DMS53 treated with DMSO at 0.1 percent for 48 hours (cell line): ENCODE results near the gene HS3ST5.
"Not testable (repeated sequence)": the region's sequence is repeated elsewhere in the genome, so short reads cannot be mapped to it uniquely, and the experiment has no call there.

ENCODE experiments used
- DNase-seq: peaks from one replicate; lab custom pipeline; 2025; ENCODE audit not compliant: unreplicated experiment; lab: John Stamatoyannopoulos, UW

HS3ST5 gene

DNA sequence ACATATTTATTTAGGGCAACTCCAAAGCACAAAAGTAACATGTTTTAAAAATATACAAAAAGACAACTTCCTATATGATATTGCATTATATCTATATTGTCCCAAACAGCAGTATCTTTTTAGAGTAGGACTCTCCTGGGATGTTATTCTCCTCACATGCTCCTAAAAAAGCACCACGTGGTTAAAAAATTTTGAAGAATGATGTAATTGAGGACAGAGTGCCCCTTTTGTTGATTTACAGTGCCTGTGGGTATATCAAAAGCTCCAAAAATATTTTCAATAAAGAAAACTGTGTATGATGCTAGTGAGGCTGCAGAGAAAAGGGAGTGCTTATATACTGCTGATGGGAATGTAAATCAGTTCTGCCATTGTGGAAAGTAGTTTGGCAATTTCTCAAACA is 241.6 kb downstream of the HS3ST5 start:
- DNase-seq, result no peak

DNA sequence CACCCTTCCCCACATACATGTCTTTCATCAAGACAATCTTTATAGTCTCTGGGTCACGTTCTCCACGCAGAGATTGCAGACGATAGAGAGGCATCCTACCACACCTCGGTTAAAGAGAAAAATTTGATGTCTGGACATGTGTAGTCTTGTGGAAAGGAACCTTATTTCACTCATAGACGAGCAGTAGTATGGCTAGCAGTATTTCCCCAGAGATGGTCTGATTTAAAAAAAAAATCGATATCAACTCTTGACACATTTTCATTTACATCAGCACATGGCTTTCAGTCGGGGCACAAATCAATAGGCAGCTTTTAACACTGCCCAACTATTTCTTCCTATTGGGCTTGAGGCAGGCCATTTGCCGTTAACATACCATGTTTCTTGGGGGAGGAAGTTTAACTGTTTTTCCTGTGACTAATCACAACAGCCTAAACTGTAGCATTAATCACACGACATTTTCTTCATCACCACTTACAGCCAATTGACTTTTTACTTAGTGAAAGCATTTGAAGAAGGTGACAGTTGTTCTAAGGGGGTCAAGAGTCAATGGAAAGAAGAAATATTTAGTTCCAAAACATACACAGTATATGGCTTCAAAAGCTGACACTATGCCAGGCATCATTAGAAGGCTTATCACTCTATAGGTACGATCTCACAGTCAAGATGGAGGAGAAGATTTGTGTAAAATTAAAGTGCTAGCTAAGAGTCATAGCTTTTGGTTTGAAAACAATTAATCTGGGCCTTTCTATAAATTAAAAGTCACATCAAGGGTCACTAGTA is 242.4 kb downstream of the HS3ST5 start:
- no peak for DNase-seq

DNA sequence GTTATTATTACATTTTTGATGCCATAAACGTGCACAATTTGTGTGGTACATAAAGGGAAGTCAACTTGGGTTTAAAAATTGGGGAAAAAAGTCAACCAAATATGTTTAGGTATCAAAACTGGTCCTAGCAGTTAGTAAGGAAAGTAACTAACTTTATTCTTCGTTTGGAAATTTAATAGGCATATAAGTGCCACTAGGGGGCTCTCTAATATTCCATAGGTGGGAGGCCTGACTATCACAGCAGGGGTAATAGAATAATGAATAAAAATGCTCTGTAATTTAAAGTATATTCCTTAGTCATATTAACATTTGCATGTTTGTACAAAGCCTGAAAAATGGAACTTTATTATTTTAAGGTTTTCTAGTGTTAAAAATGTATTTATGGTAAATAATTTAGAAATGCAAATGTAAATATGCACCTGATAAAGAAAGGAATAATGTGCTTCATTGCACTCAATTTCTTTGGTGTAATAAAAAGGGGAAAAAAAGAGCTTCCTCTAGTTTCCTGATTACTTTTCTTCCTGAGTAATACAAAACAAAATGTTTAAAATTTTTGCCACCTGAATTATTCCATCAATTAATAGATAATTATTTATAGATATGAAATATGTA is 246.2 kb downstream of the HS3ST5 start:
- DNase-seq, result peak; percentile 32

DNA sequence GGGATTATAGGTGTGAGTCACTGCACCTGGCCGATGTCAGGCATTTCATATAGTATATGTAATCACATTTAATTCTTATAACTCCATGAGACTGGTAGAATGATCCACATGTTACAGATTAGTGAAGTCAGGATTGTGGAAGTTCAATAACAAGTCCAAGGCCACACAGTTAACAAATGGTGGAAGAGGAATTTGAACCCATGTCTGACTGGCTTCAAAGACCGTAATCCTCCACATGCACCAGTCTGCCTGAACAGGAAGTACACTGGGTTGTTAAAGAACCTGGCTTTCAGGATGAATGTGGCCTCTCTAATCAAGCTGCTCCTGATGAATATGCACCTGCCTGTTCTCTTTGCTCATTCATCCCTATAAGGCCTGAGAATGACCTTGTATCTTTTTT is 249.9 kb downstream of the HS3ST5 start:
- DNase-seq, result peak; percentile 9

DNA sequence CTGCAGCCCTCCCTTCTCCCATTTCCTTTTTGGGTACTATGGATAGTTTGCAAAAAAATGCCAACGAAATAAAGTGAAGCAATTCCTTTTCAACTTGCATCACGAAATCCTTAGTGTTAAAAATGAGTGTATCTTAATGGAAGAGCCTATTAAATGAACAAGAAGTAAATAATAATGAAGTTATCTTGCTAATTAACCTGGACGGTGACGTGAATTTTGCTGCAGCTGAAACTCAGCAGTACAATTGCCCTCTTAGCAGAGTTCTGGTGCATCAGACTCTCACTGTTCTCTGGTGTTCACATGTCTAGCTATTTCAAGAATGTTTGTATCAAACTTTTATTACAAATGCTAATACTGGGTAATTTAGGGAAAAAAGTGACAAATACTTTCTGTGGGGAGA is 252.2 kb downstream of the HS3ST5 start:
- no peak for DNase-seq

DNA sequence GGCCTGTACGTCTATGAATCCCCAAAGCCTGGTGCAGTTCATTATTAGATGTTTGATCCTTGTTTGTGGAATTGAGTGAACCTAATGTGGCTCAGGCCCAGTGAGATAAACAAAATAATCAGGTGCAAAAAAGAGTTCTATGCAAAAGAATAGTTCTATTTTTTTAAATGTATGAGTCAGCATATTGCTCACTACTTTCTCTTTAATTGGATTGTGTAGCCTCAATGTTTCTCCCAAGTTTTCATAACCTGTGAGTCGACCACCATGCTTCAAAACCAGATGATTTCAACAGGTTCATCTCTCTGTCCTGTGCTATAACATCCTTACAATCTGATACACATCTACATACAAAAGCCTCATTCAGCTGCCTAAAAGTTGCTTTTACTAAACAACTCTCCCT is 255.3 kb downstream of the HS3ST5 start:
- no peak for DNase-seq

DNA sequence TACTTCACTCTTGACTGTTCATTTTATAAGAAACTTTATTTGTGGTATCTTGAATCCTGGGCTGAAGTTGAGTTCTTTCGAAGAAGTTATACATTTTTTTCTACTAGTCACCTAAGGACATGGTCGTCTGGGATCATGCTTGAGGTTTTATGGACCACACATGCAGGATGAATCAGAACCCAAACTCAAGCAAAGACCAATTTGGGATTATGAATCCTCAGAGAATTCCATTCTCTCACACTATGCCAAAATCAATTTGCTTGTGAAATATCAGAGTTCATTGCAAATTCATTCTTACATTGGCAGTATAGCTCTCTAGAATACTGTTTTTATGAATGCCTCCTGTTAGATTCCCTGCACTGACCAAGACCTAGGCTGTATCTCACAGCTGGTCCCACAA is 257.6 kb downstream of the HS3ST5 start:
- no peak for DNase-seq

DNA sequence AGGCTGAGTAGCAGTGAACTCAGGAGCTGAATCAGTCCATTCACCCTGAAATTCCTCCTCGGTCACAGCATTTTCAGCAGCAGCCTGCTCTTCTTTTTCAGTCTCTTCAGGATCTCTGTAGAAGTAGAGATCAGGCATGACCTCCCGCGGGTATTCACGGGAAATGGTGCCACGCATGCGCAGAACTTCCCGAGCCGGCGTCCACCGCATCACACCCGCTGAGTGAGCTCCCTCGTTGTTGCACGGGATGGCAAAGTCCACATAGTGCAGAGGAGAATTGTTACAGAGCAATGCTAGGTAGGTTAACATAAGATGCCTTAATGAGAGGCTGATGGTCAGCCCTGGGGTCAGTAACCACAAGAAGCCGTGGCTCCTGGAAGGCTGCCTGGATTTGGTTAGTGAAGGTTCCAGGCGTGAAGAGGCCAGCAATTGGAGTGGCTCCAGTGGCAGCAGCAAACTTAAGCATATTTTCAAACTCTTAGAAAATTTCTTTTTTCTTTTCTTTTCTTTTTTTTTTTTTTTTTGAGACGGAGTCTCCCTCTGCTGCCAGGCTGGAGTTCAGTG is 258.4 kb downstream of the HS3ST5 start:
- no peak for DNase-seq

DNA sequence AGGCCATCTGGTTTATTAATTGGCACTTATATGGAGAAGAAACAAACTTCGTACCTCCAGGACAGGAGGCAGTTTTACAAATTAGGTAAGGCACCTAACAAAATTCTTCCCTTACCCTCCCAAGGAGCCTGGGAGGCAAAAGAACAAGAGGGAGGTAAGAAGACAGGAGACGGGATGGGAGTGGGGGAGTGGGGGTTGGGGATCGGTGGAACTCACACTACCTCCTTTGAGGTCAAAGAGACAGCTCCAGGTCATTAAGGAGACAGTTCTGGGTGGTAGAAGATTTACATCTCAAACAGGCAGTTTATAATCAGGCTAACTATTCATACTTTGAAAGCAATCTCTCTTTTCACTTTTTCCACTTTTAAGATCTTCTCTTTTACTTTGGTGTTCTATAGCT is 259.6 kb downstream of the HS3ST5 start:
- no peak for DNase-seq

DNA sequence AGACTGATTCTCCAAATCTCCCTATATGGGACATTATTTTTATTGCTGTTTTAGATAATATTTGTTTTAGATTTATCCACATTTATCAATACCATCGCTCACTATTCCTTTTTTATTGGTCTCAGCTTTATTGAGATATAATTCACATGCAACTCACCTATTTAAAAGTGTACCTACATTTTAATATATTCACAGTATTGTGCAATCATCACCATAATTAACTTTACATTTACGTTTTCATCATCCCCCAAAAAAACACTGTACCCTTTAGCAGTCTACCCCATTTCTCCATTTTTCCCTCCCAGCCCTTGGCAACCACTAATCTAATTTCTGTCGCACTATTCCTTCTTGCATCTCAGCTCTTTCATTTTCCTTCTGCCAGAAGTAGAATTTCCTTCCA is 261.1 kb downstream of the HS3ST5 start:
- no peak for DNase-seq

DNA sequence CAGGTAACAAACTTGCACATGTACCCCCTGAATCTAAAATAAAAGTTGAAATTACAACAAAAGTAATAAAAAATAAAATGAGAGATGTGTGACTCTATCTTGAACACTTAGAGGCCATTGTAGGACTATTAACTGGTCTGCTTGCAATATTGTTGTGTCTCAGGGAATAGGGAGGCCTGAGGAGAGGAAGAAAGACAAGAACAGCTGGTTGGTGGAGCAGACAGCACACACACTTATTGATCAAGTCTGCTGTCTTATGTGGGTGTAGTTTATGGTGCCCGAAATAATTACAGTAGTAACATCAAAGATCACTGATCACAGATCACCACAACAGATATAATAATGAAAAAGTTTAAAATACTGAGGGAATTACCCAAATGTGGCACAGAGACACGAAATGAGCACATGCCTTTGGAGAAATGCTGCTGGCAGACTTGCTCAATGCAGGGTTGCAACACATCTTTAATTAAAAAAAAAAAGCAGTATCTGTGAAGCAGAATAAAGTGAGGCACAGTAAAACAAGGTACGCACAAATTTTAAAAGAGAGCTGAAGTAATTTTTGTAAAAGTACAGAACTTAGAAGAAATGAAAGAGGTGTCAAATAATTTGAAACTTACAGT is 261.8 kb downstream of the HS3ST5 start:
- DNase-seq, result no peak

DNA sequence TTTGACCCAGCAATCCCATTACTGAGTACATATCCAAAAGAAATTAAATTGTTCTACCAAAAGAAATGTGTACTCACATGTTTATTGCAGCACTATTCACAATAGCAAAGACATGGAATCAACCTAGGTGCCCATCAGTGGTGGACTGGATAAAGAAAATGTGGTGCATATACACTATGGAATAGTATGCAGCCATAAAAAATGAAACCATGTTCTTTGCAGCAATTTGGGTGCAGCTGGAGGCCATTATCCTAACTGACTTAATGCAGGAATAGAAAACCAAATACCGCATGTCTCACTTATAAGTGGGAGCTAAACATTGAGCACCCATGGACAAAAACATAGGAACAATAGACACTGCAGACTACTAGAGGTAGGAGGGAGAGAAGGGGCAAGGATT is 262.4 kb downstream of the HS3ST5 start:
- not testable (repeated sequence) for DNase-seq

DNA sequence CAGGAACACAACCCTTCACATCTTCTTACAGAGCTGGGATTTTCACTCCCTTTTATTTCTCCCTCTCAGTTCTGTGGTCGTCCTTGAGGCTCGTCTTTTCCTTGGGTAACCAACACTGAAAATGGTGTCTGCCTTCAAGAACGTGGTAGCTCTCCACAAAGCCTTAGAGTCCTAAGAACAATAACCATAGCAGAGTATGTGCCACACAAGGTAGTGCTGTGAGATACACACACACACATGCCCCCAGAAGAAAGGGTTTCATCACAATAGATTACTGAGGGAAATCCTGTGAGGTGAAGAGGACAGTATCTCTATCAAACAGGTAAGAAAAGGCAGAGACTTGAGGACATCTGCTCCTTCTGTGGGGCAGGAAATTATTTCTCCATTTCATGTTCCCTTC is 267.0 kb downstream of the HS3ST5 start:
- DNase-seq, result no peak

DNA sequence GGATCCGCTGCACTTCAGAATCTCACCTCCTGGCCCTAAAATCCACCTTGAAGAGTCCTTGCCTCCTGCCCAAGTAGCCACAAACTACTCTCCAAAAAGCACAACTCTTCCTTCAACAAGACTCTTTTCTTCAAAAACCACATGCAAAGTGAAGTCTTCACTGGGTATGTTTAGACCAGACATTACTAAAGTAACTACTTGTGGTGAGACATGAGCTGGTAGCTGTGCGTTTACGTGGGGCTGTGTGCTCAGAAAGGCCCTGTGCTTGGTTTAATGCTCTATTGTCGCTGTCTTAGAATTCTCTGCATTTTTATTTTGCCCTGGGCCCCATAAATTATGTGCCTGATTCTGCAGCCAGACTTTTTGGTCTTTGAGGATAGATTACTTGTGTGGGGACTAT is 267.5 kb downstream of the HS3ST5 start:
- no peak for DNase-seq

DNA sequence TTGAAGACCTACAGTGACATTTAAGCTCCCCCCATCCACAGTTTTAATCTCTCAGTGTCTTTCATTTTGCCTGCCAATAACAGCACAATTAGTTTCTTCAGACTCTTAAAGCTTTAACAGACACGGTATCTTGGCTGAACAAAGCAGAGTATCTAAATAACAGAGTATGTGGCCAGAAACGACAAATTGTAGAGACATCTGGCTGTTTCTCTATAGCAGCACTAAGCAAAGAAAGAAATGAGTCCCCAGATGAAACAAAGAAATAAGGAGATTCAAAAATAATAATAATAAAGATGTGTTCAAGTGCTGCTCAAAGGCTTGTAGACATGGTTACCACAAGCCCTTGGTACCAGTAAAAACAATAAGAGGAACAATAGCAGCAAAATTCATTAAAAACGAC is 274.1 kb downstream of the HS3ST5 start:
- no peak for DNase-seq

DNA sequence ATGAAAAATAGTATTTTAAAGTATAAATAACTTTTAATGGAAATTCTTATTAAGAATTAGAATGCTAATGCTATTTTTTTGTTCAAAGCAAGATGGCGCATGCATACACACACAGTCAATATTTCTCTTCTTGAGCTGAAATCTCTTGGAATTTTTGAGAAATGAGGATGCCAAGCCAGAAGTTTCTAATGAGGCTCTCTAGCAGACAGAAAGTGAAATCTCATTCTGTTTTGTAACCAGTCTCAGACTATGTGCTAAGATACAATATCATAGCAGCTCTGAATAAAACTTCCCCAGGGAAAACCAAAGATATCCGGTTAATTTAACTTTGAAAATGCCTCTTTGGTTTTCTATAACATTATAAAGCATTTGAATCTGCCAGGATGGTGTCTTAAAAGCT is 274.7 kb downstream of the HS3ST5 start:
- no peak for DNase-seq

DNA sequence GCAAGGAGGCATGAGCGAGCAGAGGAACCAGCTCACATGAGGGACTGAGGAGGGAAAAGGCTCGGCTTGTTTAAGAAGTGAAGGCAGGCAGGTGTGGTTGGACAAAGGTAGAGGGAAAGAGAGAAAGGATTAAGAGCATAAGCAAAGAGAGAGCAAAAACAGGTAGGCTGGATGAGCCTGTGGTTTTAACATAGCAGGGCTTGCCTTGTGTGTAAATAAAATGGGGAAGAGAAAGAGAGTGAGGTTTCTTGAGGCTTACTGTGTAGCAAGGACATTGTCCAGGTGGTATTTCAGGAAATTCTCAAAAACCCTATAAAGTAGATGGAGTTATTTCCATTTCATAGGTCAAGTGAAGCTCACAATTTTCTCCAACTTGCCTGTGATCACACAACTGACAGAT is 278.0 kb downstream of the HS3ST5 start:
- no peak for DNase-seq

DNA sequence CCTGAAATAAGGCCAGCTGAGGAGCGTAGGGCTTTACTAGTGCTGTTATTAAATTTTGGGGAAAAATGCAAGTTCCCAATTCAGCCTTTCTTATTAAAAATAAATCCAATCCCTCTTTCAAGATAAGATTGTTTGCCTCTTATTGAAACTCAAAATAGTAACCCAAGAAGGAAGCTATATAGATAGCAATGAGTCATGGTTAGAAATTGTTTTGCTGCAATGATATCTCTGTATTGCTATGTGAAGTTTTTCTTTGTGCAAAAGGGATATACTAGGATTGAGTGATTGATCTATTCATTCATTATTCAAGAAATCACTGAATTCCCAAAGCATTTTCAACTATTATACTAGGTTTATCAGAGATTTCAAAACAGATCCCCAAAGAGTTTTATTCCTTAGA is 278.9 kb downstream of the HS3ST5 start:
- DNase-seq, result no peak

DNA sequence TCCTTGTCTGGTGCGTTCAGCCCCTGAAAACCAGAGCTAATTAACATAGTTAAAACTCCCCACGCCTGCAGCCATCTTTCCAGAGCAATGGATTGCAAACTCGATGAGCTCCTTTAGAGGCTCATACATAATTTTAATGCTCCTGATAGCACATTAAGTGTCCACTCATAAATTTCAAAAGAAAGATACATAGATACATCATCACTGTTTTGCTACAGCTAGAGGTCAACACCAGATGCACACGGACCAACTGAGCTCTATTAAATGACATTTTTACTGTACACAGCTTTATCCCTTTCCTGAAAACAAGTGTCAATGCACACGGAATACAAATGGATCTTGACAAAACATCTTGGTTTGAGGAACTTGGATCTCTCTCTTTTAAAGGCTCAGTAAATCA is 280.6 kb downstream of the HS3ST5 start:
- no peak for DNase-seq

DNA sequence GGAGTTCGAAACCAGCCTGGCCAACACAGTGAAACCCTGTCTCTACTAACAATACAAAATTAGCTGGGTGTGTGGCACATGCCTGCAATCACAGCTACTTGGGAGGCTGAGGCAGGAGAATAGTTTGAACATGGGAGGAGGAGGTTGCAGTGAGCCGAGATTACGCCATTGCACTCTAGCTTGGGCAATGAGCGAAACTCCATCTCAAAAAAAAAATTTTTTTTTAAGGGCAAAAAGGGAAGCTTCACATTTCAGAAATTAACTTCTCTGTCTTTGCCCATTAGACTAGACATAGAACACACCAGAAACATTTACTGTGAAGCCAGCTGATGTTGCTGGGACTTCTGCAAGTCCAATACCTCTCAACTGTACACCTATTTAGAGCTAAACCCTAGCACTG is 281.1 kb downstream of the HS3ST5 start:
- DNase-seq, result no peak

DNA sequence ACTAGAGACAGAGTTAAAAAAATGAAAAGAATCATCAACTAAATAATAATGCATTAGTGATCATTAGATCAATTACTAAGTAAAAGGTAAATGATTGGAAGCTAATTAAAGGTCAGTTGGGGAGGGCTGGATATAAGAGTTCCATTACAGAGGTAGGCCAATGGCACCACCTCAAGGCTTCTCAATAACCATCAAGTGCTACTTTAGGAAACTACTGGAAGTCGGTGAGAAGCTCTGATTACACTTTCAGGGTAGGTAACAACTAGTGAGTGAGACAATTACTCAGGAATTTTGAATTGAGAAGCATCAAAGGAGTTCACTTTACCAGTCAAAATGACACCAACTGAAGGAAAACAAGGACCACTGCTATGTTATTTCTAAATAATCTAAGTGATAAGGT is 281.7 kb downstream of the HS3ST5 start:
- DNase-seq, result no peak

DNA sequence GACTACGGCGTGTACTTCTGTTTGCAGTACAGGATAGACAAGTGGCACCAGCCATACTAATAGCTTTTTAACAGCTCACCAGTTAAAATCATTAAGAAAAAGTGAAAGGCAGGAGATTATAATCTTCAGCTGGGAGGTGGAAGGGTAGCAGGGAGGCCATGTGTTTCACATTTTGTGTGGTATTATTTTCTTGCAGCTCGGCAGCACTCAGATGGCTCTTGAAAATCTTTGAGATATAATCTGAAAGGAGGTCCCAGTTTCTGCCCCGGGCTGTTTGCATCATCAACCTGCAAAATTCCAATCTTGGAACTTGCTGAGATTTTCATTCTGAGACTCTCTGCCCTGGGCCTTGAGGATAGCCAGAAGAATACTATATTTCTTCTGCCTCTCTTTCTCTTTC is 284.4 kb downstream of the HS3ST5 start:
- no peak for DNase-seq
